Transverse colon (tissue), 4 donors: ENCODE data around the gene ARHGEF1. TPM values are rescaled to one million over a fixed set of nuclear protein-coding genes. Genes with fewer than 3 reads are reported as not detected.

Source experiments
- DNase-seq: peaks from one replicate; pipeline ENCODE4 v3.0.0-alpha.2; 2019
- H3K27ac ChIP-seq, 4 donors: fragments of 200-600 bp; sonication (generic); 2 replicates each; pipeline ENCODE4 v1.5.1; 2016 to 2018; ENCODE audit warnings: inconsistent platforms in 4 of 4
- H3K27me3 ChIP-seq: fragments of 200-600 bp; sonication (generic); 2 replicates; pipeline ENCODE4 v1.5.1; 2017; ENCODE audit warnings: inconsistent platforms
- H3K36me3 ChIP-seq, 4 donors: fragments of 200-600 bp; sonication (generic); 2 replicates each; pipeline ENCODE4 v1.5.1; 2017 to 2019; ENCODE audit warnings: inconsistent platforms in 4 of 4
- H3K4me1 ChIP-seq, 4 donors: fragments of 200-600 bp; sonication (generic); 2 replicates each; pipeline ENCODE4 v1.5.1; 2017 to 2020; ENCODE audit warnings: inconsistent platforms in 4 of 4
- H3K4me3 ChIP-seq, 4 donors: fragments of 200-600 bp; sonication (generic); 1 replicate in 1 of 4; 2 replicates in 3 of 4; pipeline versions ENCODE4 v1.5.1 to v1.6.1; 2017 to 2019; ENCODE audit warnings: inconsistent platforms in 4 of 4
- H3K9me3 ChIP-seq, 2 donors: fragments of 200-600 bp; sonication (generic); 2 replicates each; pipeline ENCODE4 v1.5.1; 2017 to 2019; ENCODE audit warnings: inconsistent platforms in 2 of 2
- CTCF ChIP-seq, 5 experiments: fragments of 200-600 bp in 3 of 5; fragments of 450-650 bp in 2 of 5; sonication (generic) in 3 of 5; IDR thresholded peaks; 1 replicate in 2 of 5; 2 replicates in 3 of 5; pipeline ENCODE4 v1.5.1; 2016 to 2017; ENCODE audit warnings: antibody characterized with exemption in 5 of 5, inconsistent platforms in 3 of 5, mild to moderate bottlenecking in 2 of 5, moderate library complexity in 1 of 5
- EP300 ChIP-seq: sonication (generic); formaldehyde crosslinking; IDR thresholded peaks from one replicate; pipeline ENCODE4 v1.6.1; 2017; ENCODE audit warnings: antibody characterized with exemption, low read depth
- POLR2A ChIP-seq: fragments of 450-650 bp; IDR thresholded peaks from one replicate; pipeline ENCODE4 v1.6.1; 2016; ENCODE audit warnings: antibody characterized with exemption, mild to moderate bottlenecking, moderate library complexity
- POLR2AphosphoS5 ChIP-seq, 3 donors: sonication (generic); formaldehyde crosslinking; IDR thresholded peaks; one replicate each; pipeline ENCODE4 v1.6.1; 2016; ENCODE audit warnings: antibody characterized with exemption in 3 of 3
- WGBS, 2 donors: methylation state at CpG; one replicate each; pipeline ENCODE4 v1.1.5; 2018; ENCODE audit warnings: low coverage in 1 of 2; 5-methylcytosine and 5-hydroxymethylcytosine counted together
- in situ Hi-C, 4 donors: fragments of 200-750 bp; cut with MboI; loops; one replicate each; pipeline versions ENCODE4 v1.15.0 to v1.15.1; 2017; ENCODE audit warnings: low sequenced_read_pairs in 3 of 4, low pct_ligation_motif_present in 1 of 4, low pct_unique_long_range_greater_than_20kb in 1 of 4
- intact Hi-C: fragments of 100-400 bp; cut with DNase I; formaldehyde crosslinking; loops from one replicate; pipeline ENCODE4 v1.15.1; 2023; ENCODE audit warnings: low total_unique reads
- total RNA-seq, 4 donors: library from RNA; depleted of rRNA; stranded (reverse); fragments of >200 nt; gene quantifications; one replicate each; pipeline ENCODE4 v1.1.0, GENCODE V29; 2016

Gene ARHGEF1
- total RNA-seq, 4 donors from 2014 or later = 64.3 to 215 (median 113) TPM

DNA sequence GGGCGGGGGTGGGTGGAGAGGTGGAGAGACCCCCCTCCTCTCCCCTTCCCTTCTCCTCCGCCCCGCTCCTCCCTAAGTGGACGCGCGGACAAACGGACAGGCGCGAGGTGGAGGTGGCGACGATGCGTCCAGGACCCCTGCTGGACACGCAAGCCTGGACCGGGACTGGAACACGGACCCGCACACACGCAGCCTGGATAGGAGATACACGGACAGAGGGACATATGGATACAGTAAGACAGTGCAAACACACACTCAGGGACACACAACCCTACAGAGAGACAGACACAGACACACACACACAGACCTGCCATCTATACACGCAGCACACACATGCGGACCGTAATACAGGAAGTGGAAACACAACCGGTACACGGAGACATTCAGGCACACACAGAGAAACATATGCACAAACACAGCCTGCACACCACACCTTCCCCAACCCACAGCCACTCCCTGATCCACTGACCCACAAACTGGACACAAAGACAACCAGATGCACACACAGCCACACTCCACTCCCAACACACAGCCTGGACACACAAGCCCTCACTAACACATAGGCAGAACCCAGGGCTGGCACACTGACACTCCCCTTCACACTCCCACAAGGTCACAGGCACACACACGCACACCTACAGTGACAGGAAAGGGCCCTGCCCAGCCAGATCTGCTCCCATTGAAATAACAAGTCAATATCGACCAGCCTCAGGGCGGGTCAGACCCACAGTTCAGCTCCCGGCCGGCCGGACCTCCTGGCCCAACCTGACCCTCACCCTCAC, 46.0 kb downstream of the ARHGEF1 start:
- no peaks in the 10 kb centered on the region for H3K36me3 ChIP-seq
- 6% methylated on average over 25 of the region's 29 CpGs; no CpG with 5 or more reads in 1 of the 2 donors for WGBS, 2 donors
- in situ Hi-C loops (no loop called here), intact Hi-C loops (no loop called here)
- TF ChIP-seq POLR2AphosphoS5 (IDR thresholded peaks at IDR 0.05) (peak in 1 of 3 donors; percentile 11), POLR2A (no peak)
- peaks cover 0 to 22% (median 17%) of the 10 kb centered on the region in 4 donors for H3K4me1 ChIP-seq
- H3K27me3 ChIP-seq = peaks cover 97% of the 10 kb centered on the region
- peak overlapping the region in 1 of 4 donors; percentile 25 for H3K27ac ChIP-seq
- H3K9me3 ChIP-seq = no peaks in the 10 kb centered on the region
- DNase-seq = peak; percentile 55
- H3K4me3 ChIP-seq = peak overlapping the region in 3 of 4 donors; percentile 39 to 54 (median 47)

DNA sequence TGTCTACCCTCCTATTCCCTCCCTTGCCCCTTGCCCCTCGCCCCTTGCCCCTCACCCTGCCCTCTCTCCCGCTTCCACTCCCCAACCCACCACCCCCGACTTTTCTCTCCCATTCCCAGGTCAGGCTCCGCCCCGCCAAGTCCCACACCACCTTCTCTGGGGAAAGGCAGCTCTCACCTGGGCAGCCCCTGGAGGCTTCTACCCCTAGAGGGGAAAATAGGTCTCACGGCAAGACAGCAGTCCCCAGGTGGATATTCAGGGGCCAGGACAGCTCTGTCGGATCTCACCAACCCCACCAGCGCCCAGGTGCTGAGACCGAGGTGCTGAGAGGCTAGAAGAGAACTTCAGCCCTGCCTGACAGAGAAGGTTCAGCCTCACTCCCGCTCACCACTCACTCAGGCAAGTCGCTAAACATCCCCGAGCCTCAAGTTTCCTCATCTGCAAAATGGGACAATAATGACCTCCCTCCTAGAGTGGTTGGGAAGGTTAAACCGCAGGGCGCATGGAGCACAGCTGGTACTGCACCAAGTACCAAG, 46.6 kb downstream of the ARHGEF1 start:
- intact Hi-C loops = no loop called here
- H3K27ac ChIP-seq = no peak overlapping the region
- WGBS, 2 donors = 51% methylated on average over 14 of the region's 14 CpGs; no CpG with 5 or more reads in 1 of the 2 donors
- in situ Hi-C loops = no loop called here
- peaks cover 95% of the 10 kb centered on the region for H3K27me3 ChIP-seq
- no peak for TF ChIP-seq POLR2A
- no peak for TF ChIP-seq CTCF (IDR thresholded peaks at IDR 0.05)
- TF ChIP-seq POLR2AphosphoS5 (IDR thresholded peaks at IDR 0.05) = no peak
- no peak for TF ChIP-seq EP300
- no peaks in the 10 kb centered on the region for H3K36me3 ChIP-seq
- no peaks in the 10 kb centered on the region for H3K9me3 ChIP-seq
- H3K4me3 ChIP-seq = no peak overlapping the region
- peaks cover 0 to 22% (median 17%) of the 10 kb centered on the region in 4 donors for H3K4me1 ChIP-seq
- DNase-seq = no peak

- intact Hi-C loops = no loop called here
- Histone ChIP-seq H3K27me3 (peaks cover 92% of the 10 kb centered on the region), H3K36me3 (no peaks in the 10 kb centered on the region), H3K27ac (no peak overlapping the region), H3K4me3 (no peak overlapping the region), H3K4me1 (peaks cover 0 to 26% (median 21%) of the 10 kb centered on the region in 4 donors), H3K9me3 (no peaks in the 10 kb centered on the region)
- in situ Hi-C loops = no loop called here
- 30 to 40% methylated on average over 4 to 7 of the region's 7 CpGs for WGBS, 2 donors
- DNase-seq = no peak
- TF ChIP-seq EP300 = no peak
- no peak for TF ChIP-seq POLR2AphosphoS5 (IDR thresholded peaks at IDR 0.05)
- TF ChIP-seq POLR2A = no peak
- no peak for TF ChIP-seq CTCF (IDR thresholded peaks at IDR 0.05)
Observed at GRCh38 chr19:41930322-41930722, 47.3 kb downstream of the ARHGEF1 start.

DNA sequence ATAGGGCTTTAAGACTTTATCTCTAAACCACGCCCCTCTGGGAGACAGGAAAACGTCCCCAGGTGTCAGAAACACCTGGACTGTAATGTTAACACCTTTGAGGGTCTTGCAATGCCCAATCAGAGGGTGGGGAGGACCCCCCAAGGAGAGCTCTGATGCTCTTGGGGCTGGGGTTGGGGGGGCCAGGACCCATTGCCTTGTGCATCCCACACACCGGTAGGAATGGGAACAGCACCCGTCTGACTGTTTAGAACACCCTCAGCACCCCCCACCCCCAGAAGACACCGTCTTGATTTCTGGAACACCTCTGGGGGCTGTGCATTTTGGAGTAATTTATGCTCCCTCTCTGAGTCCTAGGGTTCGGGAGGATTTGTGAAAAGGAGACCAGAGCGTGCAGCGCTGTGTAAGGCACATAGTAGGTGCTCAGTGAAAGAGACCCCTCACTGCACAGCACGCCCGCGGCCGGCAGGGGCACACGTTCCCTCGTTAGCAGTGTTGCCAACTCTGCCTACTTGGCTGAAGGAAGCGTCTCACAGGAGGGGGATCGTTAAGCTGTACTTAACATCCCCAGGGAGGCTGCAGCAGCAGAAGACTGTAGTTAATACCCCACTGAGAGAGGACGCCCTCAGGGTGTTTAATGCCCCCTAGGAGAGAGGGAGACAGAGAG, 48.1 kb downstream of the ARHGEF1 start:
- intact Hi-C loops (no loop called here), in situ Hi-C loops (no loop called here)
- DNase-seq = no peak
- TF ChIP-seq POLR2A (no peak), CTCF (IDR thresholded peaks at IDR 0.05) (no peak), EP300 (no peak), POLR2AphosphoS5 (IDR thresholded peaks at IDR 0.05) (no peak)
- Histone ChIP-seq H3K4me3 (no peak overlapping the region), H3K4me1 (peaks cover 0 to 31% (median 25%) of the 10 kb centered on the region in 4 donors), H3K36me3 (no peaks in the 10 kb centered on the region), H3K27me3 (peaks cover 92% of the 10 kb centered on the region), H3K9me3 (no peaks in the 10 kb centered on the region), H3K27ac (no peak overlapping the region)
- WGBS, 2 donors = 37% methylated on average over 16 of the region's 17 CpGs; no CpG with 5 or more reads in 1 of the 2 donors
